Lung (tissue), 12 donors: ENCODE measurements around the gene CPNE1. TPM values are rescaled to one million over a fixed set of nuclear protein-coding genes. Genes with fewer than 3 reads are reported as not detected.

Source experiments
- ATAC-seq: fragments of 200-7000 bp; cut with Tn5 transposase; one replicate; pipeline ENCODE4 v1.9.1; 2020; ENCODE audit warnings: moderate number of reproducible peaks; ENCODE audit not compliant: insufficient read depth, low FRiP score
- DNase-seq, 3 donors: peaks; one replicate each; pipeline ENCODE4 v3.0.0-alpha.2; 2013 to 2017
- H3K27ac ChIP-seq, 2 donors: one replicate each; pipeline ENCODE4 v1.5.1; 2013; ENCODE audit warnings: mild to moderate bottlenecking in 2 of 2, moderate library complexity in 2 of 2, control low read depth in 1 of 2, inconsistent platforms in 1 of 2, low read depth in 1 of 2, low read length in 1 of 2
- H3K27me3 ChIP-seq, 3 donors: one replicate each; pipeline ENCODE4 v1.5.1; 2013; ENCODE audit warnings: low read length in 2 of 3; ENCODE audit not compliant: control insufficient read depth in 3 of 3, insufficient read depth in 3 of 3
- H3K36me3 ChIP-seq, 4 donors: one replicate each; pipeline ENCODE4 v1.5.1; 2013; ENCODE audit warnings: low read length in 4 of 4, mild to moderate bottlenecking in 1 of 4, moderate library complexity in 1 of 4; ENCODE audit not compliant: control insufficient read depth in 4 of 4, insufficient read depth in 4 of 4
- H3K4me1 ChIP-seq, 5 donors: one replicate each; pipeline ENCODE4 v1.5.1; 2013; ENCODE audit warnings: low read length in 5 of 5, mild to moderate bottlenecking in 2 of 5, moderate library complexity in 1 of 5; ENCODE audit not compliant: control insufficient read depth in 5 of 5, insufficient read depth in 5 of 5
- H3K4me3 ChIP-seq: one replicate; pipeline ENCODE4 v1.5.1; 2013; ENCODE audit warnings: mild to moderate bottlenecking, control low read depth, moderate library complexity
- H3K9ac ChIP-seq, 2 donors: one replicate each; pipeline ENCODE4 v1.5.1; 2013; ENCODE audit warnings: low read length in 2 of 2, control low read depth in 1 of 2; ENCODE audit not compliant: insufficient read depth in 1 of 2
- H3K9me3 ChIP-seq, 4 donors: one replicate each; pipeline ENCODE4 v1.5.1; 2013; ENCODE audit warnings: low read length in 3 of 4, mild to moderate bottlenecking in 1 of 4, moderate library complexity in 1 of 4; ENCODE audit not compliant: control insufficient read depth in 4 of 4, insufficient read depth in 3 of 4
- WGBS, 2 donors: extraction: QIAGEN DNeasy Blood & Tissue Kit; methylation state at CpG; one replicate each; pipeline ENCODE4 v1.1.7; 2013; 5-methylcytosine and 5-hydroxymethylcytosine counted together
- polyA plus RNA-seq, 2 donors: library from polyadenylated mRNA; stranded (reverse); fragments of 200-250 nt; gene quantifications; one replicate each; pipeline ENCODE4 v1.2.1, GENCODE V29; 2013
- total RNA-seq, 2 donors: library from RNA; depleted of rRNA in 1 of 2; stranded (reverse); fragments of >200 nt in 1 of 2; gene quantifications; one replicate each; pipeline ENCODE4 v1.2.1, GENCODE V29; 2014 to 2021
- TF ChIP-seq, protein P1 (sequence below): IDR thresholded peaks from 2 replicates; pipeline ENCODE4 v1.5.1; 2012; ENCODE audit warnings: mild to moderate bottlenecking; ENCODE audit errors: control extremely low read depth, extremely low read depth
- donor health status: control.
- donor health status: control.
- donor health status: Bipolar disorder and iron deficiency.
- donor health status: healthy.
- donor health status: DM: yes; HTN: yes; CAD: no.

The CPNE1 gene
- total and polyA plus RNA-seq, 4 donors = 91.9 to 180 (median 140) TPM

DNA sequence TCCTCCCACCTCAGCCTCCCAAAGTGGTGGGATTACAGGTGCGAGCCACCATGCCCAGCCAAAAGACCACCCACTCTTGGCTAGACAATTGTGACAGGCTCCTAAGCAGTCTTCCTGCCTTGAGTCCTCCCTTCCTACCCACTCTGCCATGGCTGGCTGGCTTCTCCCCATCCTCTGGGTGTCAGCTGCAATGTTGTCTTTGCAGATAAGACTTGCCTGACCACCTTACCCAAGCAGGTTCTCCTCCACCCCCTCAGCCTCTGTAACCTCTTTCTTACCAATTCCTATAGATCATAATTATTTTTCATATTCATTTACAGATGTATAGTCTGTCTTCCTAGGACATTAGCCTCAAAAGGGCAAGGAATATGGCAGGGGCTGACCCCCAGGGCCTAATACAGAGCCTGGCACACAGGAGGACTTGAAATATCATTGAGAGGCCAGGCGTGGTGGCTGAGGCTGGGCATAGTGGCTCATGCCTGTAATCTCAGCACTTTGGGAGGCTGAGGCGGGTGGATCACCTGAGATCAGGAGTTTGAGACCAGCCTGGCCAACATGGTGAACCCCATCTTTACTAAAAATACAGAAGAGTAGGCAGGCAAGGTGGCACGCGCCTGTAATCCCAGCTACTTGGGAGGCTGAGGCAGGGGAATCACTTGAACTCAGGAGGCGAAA, 77.8 kb downstream of the CPNE1 start:
- DNase-seq (no peak), ATAC-seq (no peak)
- Histone ChIP-seq H3K36me3 (no peaks in the 10 kb centered on the region), H3K27ac (no peak overlapping the region), H3K4me1 (no peaks in the 10 kb centered on the region), H3K9me3 (peaks cover 0 to 6% (median 0%) of the 10 kb centered on the region in 4 donors), H3K4me3 (no peak overlapping the region), H3K27me3 (no peaks in the 10 kb centered on the region), H3K9ac (no peak overlapping the region)
- 93 to 98% methylated on average over 6 of the region's 6 CpGs for WGBS, 2 donors
- TF ChIP-seq, protein P1, sequence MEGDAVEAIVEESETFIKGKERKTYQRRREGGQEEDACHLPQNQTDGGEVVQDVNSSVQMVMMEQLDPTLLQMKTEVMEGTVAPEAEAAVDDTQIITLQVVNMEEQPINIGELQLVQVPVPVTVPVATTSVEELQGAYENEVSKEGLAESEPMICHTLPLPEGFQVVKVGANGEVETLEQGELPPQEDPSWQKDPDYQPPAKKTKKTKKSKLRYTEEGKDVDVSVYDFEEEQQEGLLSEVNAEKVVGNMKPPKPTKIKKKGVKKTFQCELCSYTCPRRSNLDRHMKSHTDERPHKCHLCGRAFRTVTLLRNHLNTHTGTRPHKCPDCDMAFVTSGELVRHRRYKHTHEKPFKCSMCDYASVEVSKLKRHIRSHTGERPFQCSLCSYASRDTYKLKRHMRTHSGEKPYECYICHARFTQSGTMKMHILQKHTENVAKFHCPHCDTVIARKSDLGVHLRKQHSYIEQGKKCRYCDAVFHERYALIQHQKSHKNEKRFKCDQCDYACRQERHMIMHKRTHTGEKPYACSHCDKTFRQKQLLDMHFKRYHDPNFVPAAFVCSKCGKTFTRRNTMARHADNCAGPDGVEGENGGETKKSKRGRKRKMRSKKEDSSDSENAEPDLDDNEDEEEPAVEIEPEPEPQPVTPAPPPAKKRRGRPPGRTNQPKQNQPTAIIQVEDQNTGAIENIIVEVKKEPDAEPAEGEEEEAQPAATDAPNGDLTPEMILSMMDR = no peak

DNA sequence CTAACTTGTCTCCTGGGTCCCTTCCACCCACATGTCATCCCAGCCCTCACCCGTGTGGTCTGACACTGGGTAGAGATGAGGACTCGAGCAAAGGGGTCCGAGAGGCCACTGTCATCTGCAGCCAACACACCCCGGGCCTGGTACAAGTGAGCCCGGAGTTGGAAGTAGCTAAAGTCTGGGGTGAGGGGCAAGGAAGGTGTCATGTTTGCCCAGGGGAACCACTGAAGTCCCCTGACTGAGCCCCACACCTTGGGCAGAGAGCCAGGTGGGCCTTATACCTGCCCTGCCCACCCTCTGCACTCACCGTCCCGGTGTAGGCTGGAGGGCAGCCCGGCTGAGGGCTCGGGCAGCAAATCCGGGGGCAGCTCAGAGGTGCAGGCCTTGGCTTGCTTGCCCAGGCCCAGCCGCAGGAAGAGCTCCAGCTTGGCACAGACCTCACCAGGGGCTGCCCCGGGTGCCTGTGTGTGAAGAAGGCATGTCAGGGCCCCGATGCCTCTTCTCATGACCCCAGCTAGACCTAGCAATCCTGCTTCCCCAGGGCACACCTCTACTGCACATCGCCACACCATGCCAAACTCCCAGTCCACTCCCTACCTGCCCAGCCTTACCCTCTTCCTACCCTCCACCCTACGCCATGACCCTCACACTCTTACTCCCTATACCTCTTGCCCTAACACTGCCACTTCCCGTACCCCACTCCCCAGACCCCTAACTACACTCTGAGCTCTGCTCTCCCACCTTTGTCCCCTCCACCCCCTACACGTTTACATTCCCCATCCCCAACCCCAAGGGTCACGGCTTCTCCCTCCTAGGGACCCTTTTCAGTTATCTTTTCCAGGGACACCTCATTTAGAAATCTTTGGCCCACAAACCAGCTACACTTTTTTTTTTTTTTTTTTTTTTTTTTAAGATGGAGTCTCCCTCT, 80.8 kb downstream of the CPNE1 start:
- ATAC-seq = no peak
- Histone ChIP-seq H3K27ac (no peak overlapping the region), H3K9ac (no peak overlapping the region), H3K27me3 (no peaks in the 10 kb centered on the region), H3K36me3 (no peaks in the 10 kb centered on the region), H3K4me1 (no peaks in the 10 kb centered on the region), H3K4me3 (no peak overlapping the region), H3K9me3 (peaks cover 0 to 8% (median 0%) of the 10 kb centered on the region in 4 donors)
- TF ChIP-seq, protein P1 = no peak
- WGBS, 2 donors = 93 to 95% methylated on average over 17 to 18 of the region's 18 CpGs
- no peak for DNase-seq

DNA sequence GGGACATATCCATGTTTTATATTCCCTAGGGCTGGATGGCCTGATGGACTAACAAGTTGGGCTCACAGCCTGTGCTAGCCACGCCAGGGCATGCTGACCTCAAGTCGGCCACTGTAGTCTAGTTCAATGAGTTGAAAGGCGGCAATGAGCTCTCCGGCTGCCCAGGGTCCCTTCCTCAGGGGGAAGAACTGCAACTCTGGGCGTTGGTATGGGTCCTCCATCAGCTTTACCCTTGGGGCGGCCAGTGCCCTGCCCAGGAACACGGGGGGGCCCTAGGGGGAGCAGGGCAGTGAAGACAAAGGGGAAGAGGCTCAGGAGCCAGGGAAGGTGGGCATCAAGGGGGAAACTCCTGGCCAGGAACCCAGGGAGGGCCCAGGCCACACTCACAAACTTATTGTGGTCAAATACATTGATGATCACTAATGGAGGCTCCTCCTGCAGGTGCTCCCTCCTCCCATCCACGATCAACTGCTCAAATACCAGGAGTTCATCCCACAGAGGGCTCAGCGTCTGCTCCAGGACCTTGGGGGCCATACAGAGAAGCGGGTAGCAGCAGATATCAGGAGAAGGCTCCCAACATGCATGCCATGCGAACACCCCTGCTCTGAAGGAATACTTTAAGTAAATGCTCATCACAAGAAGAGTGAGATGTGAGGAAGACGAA, 81.8 kb downstream of the CPNE1 start:
- Histone ChIP-seq H3K9ac (no peak overlapping the region), H3K27me3 (no peaks in the 10 kb centered on the region), H3K4me1 (no peaks in the 10 kb centered on the region), H3K27ac (no peak overlapping the region), H3K9me3 (peaks cover 0 to 8% (median 0%) of the 10 kb centered on the region in 4 donors), H3K4me3 (no peak overlapping the region), H3K36me3 (no peaks in the 10 kb centered on the region)
- TF ChIP-seq, protein P1 = no peak
- DNase-seq = no peak
- 88 to 90% methylated on average over 12 of the region's 12 CpGs for WGBS, 2 donors
- ATAC-seq = no peak
